Activated effector memory CD4-positive, alpha-beta T cell treated with Interleukin-2 at 50 U/mL for 16 hours (primary cell): ENCODE data around the gene CCDC150.
A peak's percentile ranks its signal among the peaks of the same experiment; 100 is the strongest.
"Not testable (repeated sequence)": the region's sequence is repeated elsewhere in the genome, so short reads cannot be mapped to it uniquely, and the experiment has no call there.

Experiments
- DNase-seq: peaks from one replicate; pipeline ENCODE4 v3.0.0-alpha.2; 2020

CCDC150 gene

GRCh38 chr2:196718419-196719109 is 79.0 kb downstream of the CCDC150 start:
- no peak for DNase-seq

- DNase-seq = no peak
Observed at GRCh38 chr2:196719110-196719872, 79.8 kb downstream of the CCDC150 start.

- DNase-seq = no peak
Observed at GRCh38 chr2:196723571-196723970, 84.1 kb downstream of the CCDC150 start.

GRCh38 chr2:196725218-196725617 is 85.7 kb downstream of the CCDC150 start:
- DNase-seq = no peak

GRCh38 chr2:196725882-196726281 is 86.4 kb downstream of the CCDC150 start:
- DNase-seq = no peak

- DNase-seq = no peak
Observed at GRCh38 chr2:196729418-196729817, 89.9 kb downstream of the CCDC150 start.

GRCh38 chr2:196736646-196737045 is 97.1 kb downstream of the CCDC150 start:
- DNase-seq = not testable (repeated sequence)

GRCh38 chr2:196737046-196737445 is 97.5 kb downstream of the CCDC150 start:
- no peak for DNase-seq

GRCh38 chr2:196739031-196739430 is 99.5 kb downstream of the CCDC150 start:
- no peak for DNase-seq

GRCh38 chr2:196742216-196742615 is 102.7 kb downstream of the CCDC150 start:
- DNase-seq = no peak

GRCh38 chr2:196742685-196743084 is 103.2 kb downstream of the CCDC150 start:
- DNase-seq = no peak

GRCh38 chr2:196743165-196743564 is 103.7 kb downstream of the CCDC150 start:
- DNase-seq = no peak

- no peak for DNase-seq
Observed at GRCh38 chr2:196745711-196746110, 106.2 kb downstream of the CCDC150 start.

GRCh38 chr2:196747400-196747799 is 107.9 kb downstream of the CCDC150 start:
- no peak for DNase-seq

- DNase-seq = no peak
Observed at GRCh38 chr2:196748123-196748522, 108.6 kb downstream of the CCDC150 start.

GRCh38 chr2:196750291-196750923 is 110.9 kb downstream of the CCDC150 start:
- DNase-seq = no peak

- DNase-seq = peak; percentile 50
Observed at GRCh38 chr2:196750977-196751631, 111.6 kb downstream of the CCDC150 start.

- no peak for DNase-seq
Observed at GRCh38 chr2:196758474-196759377, 119.2 kb downstream of the CCDC150 start.

GRCh38 chr2:196759378-196759706 is 119.8 kb downstream of the CCDC150 start:
- DNase-seq = no peak

- DNase-seq = no peak
Observed at GRCh38 chr2:196767101-196767500, 127.6 kb downstream of the CCDC150 start.
